Trophoblast cell (in vitro differentiated cells and primary cell): Measurements from ENCODE around the gene MCTP2.

Source experiments
- DNase-seq, 2 donors: peaks; one replicate each; pipeline ENCODE4 v3.0.0-alpha.2; 2016
- H2AFZ ChIP-seq: 2 replicates; pipeline ENCODE4 v1.6.1; 2013; ENCODE audit warnings: low read length, moderate library complexity, mild to moderate bottlenecking; ENCODE audit not compliant: insufficient read depth, poor library complexity
- H2AK5ac ChIP-seq: 2 replicates; pipeline ENCODE4 v1.6.1; 2013; ENCODE audit warnings: mild to moderate bottlenecking, low read length
- H2BK120ac ChIP-seq: 2 replicates; pipeline ENCODE4 v1.6.1; 2013; ENCODE audit warnings: low read length, mild to moderate bottlenecking, moderate library complexity; ENCODE audit not compliant: insufficient read depth, poor library complexity
- H2BK12ac ChIP-seq: 2 replicates; pipeline ENCODE4 v1.6.1; 2013; ENCODE audit warnings: mild to moderate bottlenecking, low read length, moderate library complexity
- H2BK5ac ChIP-seq: 2 replicates; pipeline ENCODE4 v1.6.1; 2013; ENCODE audit warnings: low read length, low read depth, moderate library complexity, mild to moderate bottlenecking; ENCODE audit not compliant: poor library complexity
- H3K14ac ChIP-seq: 2 replicates; pipeline ENCODE4 v1.6.1; 2013; ENCODE audit warnings: mild to moderate bottlenecking, low read length
- H3K18ac ChIP-seq: 2 replicates; pipeline ENCODE4 v1.6.1; 2013; ENCODE audit warnings: mild to moderate bottlenecking, low read length
- H3K23ac ChIP-seq: 2 replicates; pipeline ENCODE4 v1.6.1; 2013; ENCODE audit warnings: low read length
- H3K27ac ChIP-seq: 2 replicates; pipeline ENCODE4 v1.5.1; 2013; ENCODE audit warnings: low read depth, mild to moderate bottlenecking, inconsistent platforms, low read length, moderate library complexity
- H3K27me3 ChIP-seq: 2 replicates; pipeline ENCODE4 v1.6.1; 2013; ENCODE audit warnings: inconsistent platforms, mild to moderate bottlenecking, low read length, moderate library complexity; ENCODE audit not compliant: insufficient read depth
- H3K36me3 ChIP-seq, 2 experiments: 1 replicate in 1 of 2; 2 replicates in 1 of 2; pipeline ENCODE4 v1.6.1; 2013; ENCODE audit warnings: low read length in 2 of 2, mild to moderate bottlenecking in 2 of 2, moderate library complexity in 1 of 2; ENCODE audit not compliant: insufficient read depth in 2 of 2, control insufficient read depth in 1 of 2
- H3K4ac ChIP-seq: 2 replicates; pipeline ENCODE4 v1.6.1; 2013; ENCODE audit warnings: low read depth, mild to moderate bottlenecking, low read length, moderate library complexity
- H3K4me1 ChIP-seq, 2 experiments: 1 replicate in 1 of 2; 2 replicates in 1 of 2; pipeline ENCODE4 v1.6.1; 2013; ENCODE audit warnings: low read length in 2 of 2, mild to moderate bottlenecking in 2 of 2, moderate library complexity in 1 of 2; ENCODE audit not compliant: insufficient read depth in 2 of 2, control insufficient read depth in 1 of 2
- H3K4me2 ChIP-seq: 2 replicates; pipeline ENCODE4 v1.6.1; 2013; ENCODE audit warnings: inconsistent platforms, mild to moderate bottlenecking, low read length, moderate library complexity
- H3K4me3 ChIP-seq: 2 replicates; pipeline ENCODE4 v1.5.1; 2013; ENCODE audit warnings: mild to moderate bottlenecking, low read depth, low read length, inconsistent platforms
- H3K79me1 ChIP-seq: one replicate; pipeline ENCODE4 v1.6.1; 2013; ENCODE audit warnings: low read length
- H3K79me2 ChIP-seq: 2 replicates; pipeline ENCODE4 v1.6.1; 2013; ENCODE audit warnings: low read length, mild to moderate bottlenecking; ENCODE audit not compliant: control insufficient read depth, insufficient read depth, poor library complexity
- H3K9ac ChIP-seq: 2 replicates; pipeline ENCODE4 v1.6.1; 2013; ENCODE audit warnings: mild to moderate bottlenecking, low read length
- H3K9me3 ChIP-seq: 2 replicates; pipeline ENCODE4 v1.6.1; 2013; ENCODE audit warnings: low read depth, mild to moderate bottlenecking, control low read depth, inconsistent platforms, low read length; ENCODE audit not compliant: insufficient read depth
- H4K12ac ChIP-seq: 2 replicates; pipeline ENCODE4 v1.6.1; 2013; ENCODE audit warnings: low read depth, mild to moderate bottlenecking, low read length, moderate library complexity
- H4K8ac ChIP-seq: 2 replicates; pipeline ENCODE4 v1.6.1; 2013; ENCODE audit warnings: low read depth, mild to moderate bottlenecking, low read length, moderate library complexity
- H4K91ac ChIP-seq: one replicate; pipeline ENCODE4 v1.6.1; 2013; ENCODE audit warnings: low read depth, mild to moderate bottlenecking, low read length, moderate library complexity
- WGBS: extraction: QIAGEN DNeasy Blood & Tissue Kit; methylation state at CpG from one replicate; pipeline ENCODE4 v1.1.7; 2013; ENCODE audit warnings: missing lambda C conversion rate; ENCODE audit not compliant: insufficient read length, insufficient coverage; ENCODE audit errors: extremely low coverage; 5-methylcytosine and 5-hydroxymethylcytosine counted together

The MCTP2 gene

GRCh38 chr15:94387849-94388441, 156.6 kb downstream of the MCTP2 start:
- Histone ChIP-seq H3K14ac (no peak overlapping the region), H3K36me3 (no peaks in the 10 kb centered on the region), H2AFZ (no peak overlapping the region), H3K27me3 (no peaks in the 10 kb centered on the region), H3K18ac (no peak overlapping the region), H3K9ac (no peak overlapping the region), H4K91ac (no peak overlapping the region), H3K4me2 (no peak overlapping the region), H3K79me1 (no peaks in the 10 kb centered on the region), H3K9me3 (no peaks in the 10 kb centered on the region), H3K4me1 (no peaks in the 10 kb centered on the region), H4K8ac (no peak overlapping the region), H4K12ac (no peak overlapping the region), H2BK120ac (no peak overlapping the region), H2AK5ac (no peak overlapping the region), H3K4ac (no peak overlapping the region), H3K4me3 (no peak overlapping the region), H3K79me2 (no peaks in the 10 kb centered on the region), H3K23ac (no peak overlapping the region), H2BK5ac (no peak overlapping the region), H2BK12ac (no peak overlapping the region), H3K27ac (no peak overlapping the region)
- no peak for DNase-seq
- WGBS = no CpG with 5 or more reads among the region's 7 CpGs

GRCh38 chr15:94395640-94396039, 164.3 kb downstream of the MCTP2 start:
- H3K79me1 ChIP-seq = no peaks in the 10 kb centered on the region
- no peak for DNase-seq
- H2BK5ac ChIP-seq = no peak overlapping the region
- no peak overlapping the region for H3K23ac ChIP-seq
- WGBS = no CpG with 5 or more reads among the region's 1 CpG
- no peaks in the 10 kb centered on the region for H3K4me1 ChIP-seq
- no peak overlapping the region for H3K9ac ChIP-seq
- H3K36me3 ChIP-seq = no peaks in the 10 kb centered on the region
- H3K9me3 ChIP-seq = no peaks in the 10 kb centered on the region
- no peaks in the 10 kb centered on the region for H3K79me2 ChIP-seq
- no peak overlapping the region for H3K14ac ChIP-seq
- no peak overlapping the region for H4K12ac ChIP-seq
- no peaks in the 10 kb centered on the region for H3K27me3 ChIP-seq
- H3K4me2 ChIP-seq = no peak overlapping the region
- H2BK12ac ChIP-seq = no peak overlapping the region
- no peak overlapping the region for H3K27ac ChIP-seq
- H3K4me3 ChIP-seq = no peak overlapping the region
- no peak overlapping the region for H4K8ac ChIP-seq
- no peak overlapping the region for H2AK5ac ChIP-seq
- H4K91ac ChIP-seq = no peak overlapping the region
- no peak overlapping the region for H2AFZ ChIP-seq
- no peak overlapping the region for H3K18ac ChIP-seq
- H3K4ac ChIP-seq = no peak overlapping the region
- H2BK120ac ChIP-seq = no peak overlapping the region

DNA sequence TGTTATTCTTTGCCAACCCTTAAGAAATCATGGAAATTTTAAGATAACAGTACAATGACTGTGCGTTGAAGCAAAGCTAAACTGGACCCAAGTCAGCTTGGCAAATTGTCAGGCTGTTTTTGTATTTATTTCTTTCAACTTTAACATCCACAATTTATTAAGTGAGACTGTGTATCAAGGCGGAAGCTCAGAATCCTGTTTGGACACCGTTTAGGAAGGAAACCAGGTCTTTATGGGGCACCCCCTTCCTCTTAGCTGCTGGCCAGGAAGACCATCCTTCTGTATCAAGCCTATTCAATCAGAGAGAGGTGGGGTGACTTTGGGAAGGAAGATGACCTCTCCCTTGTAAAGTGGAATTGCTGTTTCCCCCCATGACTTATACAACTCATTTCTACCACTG, 166.0 kb downstream of the MCTP2 start:
- no peak overlapping the region for H3K14ac ChIP-seq
- H2BK12ac ChIP-seq = no peak overlapping the region
- no peak overlapping the region for H3K18ac ChIP-seq
- H3K4me3 ChIP-seq = no peak overlapping the region
- H3K9me3 ChIP-seq = no peaks in the 10 kb centered on the region
- H3K79me1 ChIP-seq = no peaks in the 10 kb centered on the region
- no peak overlapping the region for H3K23ac ChIP-seq
- H2BK120ac ChIP-seq = no peak overlapping the region
- H2AFZ ChIP-seq = no peak overlapping the region
- no peak overlapping the region for H4K91ac ChIP-seq
- WGBS = no CpG with 5 or more reads among the region's 3 CpGs
- DNase-seq = no peak
- no peaks in the 10 kb centered on the region for H3K27me3 ChIP-seq
- no peak overlapping the region for H4K12ac ChIP-seq
- H2AK5ac ChIP-seq = no peak overlapping the region
- no peak overlapping the region for H4K8ac ChIP-seq
- no peaks in the 10 kb centered on the region for H3K36me3 ChIP-seq
- no peaks in the 10 kb centered on the region for H3K4me1 ChIP-seq
- H2BK5ac ChIP-seq = no peak overlapping the region
- H3K4me2 ChIP-seq = no peak overlapping the region
- H3K9ac ChIP-seq = no peak overlapping the region
- no peak overlapping the region for H3K27ac ChIP-seq
- H3K4ac ChIP-seq = no peak overlapping the region
- no peaks in the 10 kb centered on the region for H3K79me2 ChIP-seq

GRCh38 chr15:94398001-94398400, 166.6 kb downstream of the MCTP2 start:
- no peaks in the 10 kb centered on the region for H3K27me3 ChIP-seq
- H3K9me3 ChIP-seq = no peaks in the 10 kb centered on the region
- no peak overlapping the region for H2BK5ac ChIP-seq
- no peaks in the 10 kb centered on the region for H3K79me2 ChIP-seq
- no peak overlapping the region for H3K9ac ChIP-seq
- H4K91ac ChIP-seq = no peak overlapping the region
- no peak for DNase-seq
- no peaks in the 10 kb centered on the region for H3K79me1 ChIP-seq
- no peak overlapping the region for H2AFZ ChIP-seq
- H3K4me1 ChIP-seq = no peaks in the 10 kb centered on the region
- H3K14ac ChIP-seq = no peak overlapping the region
- H4K8ac ChIP-seq = no peak overlapping the region
- no peak overlapping the region for H3K23ac ChIP-seq
- H2AK5ac ChIP-seq = no peak overlapping the region
- no peak overlapping the region for H3K18ac ChIP-seq
- H2BK12ac ChIP-seq = no peak overlapping the region
- no peak overlapping the region for H4K12ac ChIP-seq
- H3K4ac ChIP-seq = no peak overlapping the region
- H3K4me2 ChIP-seq = no peak overlapping the region
- H2BK120ac ChIP-seq = no peak overlapping the region
- no peak overlapping the region for H3K27ac ChIP-seq
- no peak overlapping the region for H3K4me3 ChIP-seq
- no peaks in the 10 kb centered on the region for H3K36me3 ChIP-seq
